IMR-90 (cell line): ENCODE measurements around the gene FAM53B. TPM values are rescaled to one million over a fixed set of nuclear protein-coding genes. Genes with fewer than 3 reads are reported as not detected.

Experiments used
- ATAC-seq: fragments of 200-7000 bp; cut with Tn5 transposase; 2 replicates; pipeline ENCODE4 v1.9.1; 2020; ENCODE audit warnings: low read depth, mild to moderate bottlenecking, moderate library complexity
- BruUV-seq: library from RNA; stranded (reverse); fragments of 400-500 nt; replicated peaks from 2 replicates; lab custom pipeline; 2021; lab: Mats Ljungman, UMichigan
- CTCF ChIA-PET: fragments of 300-600 bp; formaldehyde crosslinking; extraction: SDS; loops from one replicate; lab custom pipeline; 2021; ENCODE audit warnings: antibody characterized with exemption; lab: Yijun Ruan, JAX
- POLR2A ChIA-PET: fragments of 300-600 bp; sonication (Branson Sonifier 250); formaldehyde crosslinking; loops from one replicate; lab custom pipeline; 2022; ENCODE audit warnings: antibody characterized with exemption; ENCODE audit not compliant: unreplicated experiment; lab: Charles Lee
- DNase-seq: peaks from one replicate; pipeline ENCODE4 v3.0.0; 2013
- H2AFZ ChIP-seq: replicated peaks from 2 replicates; pipeline ENCODE3; 2013; ENCODE audit warnings: low read length, mild to moderate bottlenecking; ENCODE audit not compliant: poor library complexity
- H2AK5ac ChIP-seq: 2 replicates; pipeline ENCODE4 v1.6.1; 2013; ENCODE audit warnings: low read depth, low read length, inconsistent platforms
- H2AK9ac ChIP-seq: replicated peaks from 2 replicates; pipeline ENCODE3; 2013; ENCODE audit warnings: mild to moderate bottlenecking, low read depth, low read length, moderate library complexity; ENCODE audit not compliant: poor library complexity
- H2BK120ac ChIP-seq: 2 replicates; pipeline ENCODE4 v1.6.1; 2013; ENCODE audit warnings: low read depth, low read length, inconsistent platforms
- H2BK15ac ChIP-seq: 3 replicates; pipeline ENCODE4 v1.6.1; 2013; ENCODE audit warnings: low read depth, low read length, inconsistent platforms
- H2BK20ac ChIP-seq: 2 replicates; pipeline ENCODE4 v1.6.1; 2013; ENCODE audit warnings: low read depth, mild to moderate bottlenecking, inconsistent platforms, low read length, moderate library complexity
- H2BK5ac ChIP-seq: 2 replicates; pipeline ENCODE4 v1.6.1; 2013; ENCODE audit warnings: mild to moderate bottlenecking, low read depth, low read length, inconsistent platforms; ENCODE audit not compliant: poor library complexity, severe bottlenecking
- H3K14ac ChIP-seq: replicated peaks from 2 replicates; pipeline ENCODE4 v1.6.1; 2013; ENCODE audit warnings: low read depth, low read length, inconsistent platforms
- H3K18ac ChIP-seq: 2 replicates; pipeline ENCODE4 v1.6.1; 2013; ENCODE audit warnings: low read depth, low read length, control low read depth
- H3K23ac ChIP-seq: 2 replicates; pipeline ENCODE4 v1.6.1; 2013; ENCODE audit warnings: low read depth, low read length, inconsistent platforms
- H3K27ac ChIP-seq: 2 replicates; pipeline ENCODE4 v1.5.1; 2013; ENCODE audit warnings: mild to moderate bottlenecking, control low read depth, low read length; ENCODE audit not compliant: insufficient read depth
- H3K27me3 ChIP-seq: 2 replicates; pipeline ENCODE4 v1.6.1; 2013; ENCODE audit warnings: low read length; ENCODE audit not compliant: control insufficient read depth, insufficient read depth
- H3K36me3 ChIP-seq: 2 replicates; pipeline ENCODE4 v1.6.1; 2013; ENCODE audit warnings: low read length, mixed read lengths; ENCODE audit not compliant: control insufficient read depth, insufficient read depth
- H3K4ac ChIP-seq: 2 replicates; pipeline ENCODE4 v1.6.1; 2013; ENCODE audit warnings: low read depth, low read length, inconsistent platforms
- H3K4me1 ChIP-seq: 2 replicates; pipeline ENCODE4 v1.6.1; 2013; ENCODE audit warnings: low read length, mixed read lengths; ENCODE audit not compliant: control insufficient read depth, insufficient read depth
- H3K4me2 ChIP-seq: 2 replicates; pipeline ENCODE4 v1.6.1; 2013; ENCODE audit warnings: low read depth, mild to moderate bottlenecking, control low read depth, low read length, moderate library complexity
- H3K4me3 ChIP-seq: 2 replicates; pipeline ENCODE4 v1.5.1; 2013; ENCODE audit warnings: low read depth, mild to moderate bottlenecking, control low read depth, low read length, moderate library complexity; ENCODE audit not compliant: insufficient read depth
- H3K56ac ChIP-seq: 2 replicates; pipeline ENCODE4 v1.6.1; 2013; ENCODE audit warnings: low read length, inconsistent platforms; ENCODE audit not compliant: insufficient read depth; ENCODE audit errors: extremely low read depth
- H3K79me1 ChIP-seq, 2 experiments: 2 replicates each; pipeline ENCODE4 v1.6.1; 2013; ENCODE audit warnings: low read length in 2 of 2, inconsistent platforms in 1 of 2, low read depth in 1 of 2
- H3K9ac ChIP-seq: 2 replicates; pipeline ENCODE4 v1.6.1; 2013; ENCODE audit warnings: low read depth, low read length, control low read depth
- H3K9me1 ChIP-seq: 2 replicates; pipeline ENCODE4 v1.6.1; 2013; ENCODE audit warnings: low read length, inconsistent platforms; ENCODE audit not compliant: insufficient read depth
- H3K9me3 ChIP-seq: 2 replicates; pipeline ENCODE4 v1.6.1; 2013; ENCODE audit warnings: low read length; ENCODE audit not compliant: control insufficient read depth, insufficient read depth
- H4K20me1 ChIP-seq: 2 replicates; pipeline ENCODE4 v1.6.1; 2013; ENCODE audit warnings: low read length, inconsistent platforms; ENCODE audit not compliant: insufficient read depth
- H4K5ac ChIP-seq: 2 replicates; pipeline ENCODE4 v1.6.1; 2013; ENCODE audit warnings: mild to moderate bottlenecking, low read depth, low read length, control low read depth
- H4K8ac ChIP-seq, 2 experiments: 2 replicates each; pipeline ENCODE4 v1.6.1; 2013; ENCODE audit warnings: low read depth in 2 of 2, low read length in 2 of 2, control low read depth in 1 of 2, inconsistent platforms in 1 of 2
- H4K91ac ChIP-seq: 2 replicates; pipeline ENCODE4 v1.6.1; 2013; ENCODE audit warnings: low read depth, low read length, inconsistent platforms; ENCODE audit not compliant: insufficient read depth
- BHLHE40 ChIP-seq: fragments of 150-350 bp; IDR thresholded peaks from 2 replicates; pipeline ENCODE4 v1.6.1; 2016; ENCODE audit warnings: mild to moderate bottlenecking, low read depth, low read length
- CEBPB ChIP-seq: IDR thresholded peaks from 2 replicates; pipeline ENCODE4 v1.6.1; 2012; ENCODE audit warnings: low read depth, low read length, improper control_type of control experiment
- CHD1 ChIP-seq: IDR thresholded peaks from 2 replicates; pipeline ENCODE4 v1.6.1; 2012; ENCODE audit warnings: low read depth, low read length, improper control_type of control experiment
- ELK1 ChIP-seq: fragments of 150-350 bp; IDR thresholded peaks from 2 replicates; pipeline ENCODE4 v1.6.1; 2016; ENCODE audit warnings: low read depth, mild to moderate bottlenecking, low read length, moderate library complexity, borderline replicate concordance
- FOS ChIP-seq: fragments of 150-350 bp; IDR thresholded peaks from 2 replicates; pipeline ENCODE4 v1.6.1; 2016; ENCODE audit warnings: low read depth, low read length
- MAFK ChIP-seq: IDR thresholded peaks from 2 replicates; pipeline ENCODE4 v1.6.1; 2012; ENCODE audit warnings: low read depth, low read length, improper control_type of control experiment
- MAZ ChIP-seq: IDR thresholded peaks from 2 replicates; pipeline ENCODE4 v1.6.1; 2012; ENCODE audit warnings: low read depth, mild to moderate bottlenecking, low read length, improper control_type of control experiment, moderate library complexity, borderline replicate concordance
- MXI1 ChIP-seq: IDR thresholded peaks from 2 replicates; pipeline ENCODE4 v1.6.1; 2012; ENCODE audit warnings: low read depth, mild to moderate bottlenecking, low read length, moderate library complexity, borderline replicate concordance
- NFE2L2 ChIP-seq: fragments of 150-350 bp; IDR thresholded peaks from 2 replicates; pipeline ENCODE4 v1.6.1; 2016; ENCODE audit warnings: low read depth, mild to moderate bottlenecking, low read length
- POLR2A ChIP-seq: IDR thresholded peaks from 2 replicates; pipeline ENCODE4 v1.6.1; 2012; ENCODE audit warnings: mild to moderate bottlenecking, low read depth, low read length
- RCOR1 ChIP-seq: IDR thresholded peaks from 2 replicates; pipeline ENCODE4 v1.6.1; 2012; ENCODE audit warnings: mild to moderate bottlenecking, low read length, improper control_type of control experiment; ENCODE audit not compliant: insufficient replicate concordance
- RFX5 ChIP-seq: IDR thresholded peaks from 2 replicates; pipeline ENCODE4 v1.8.0; 2012; ENCODE audit warnings: low read depth, mild to moderate bottlenecking, low read length, moderate library complexity
- SMC3 ChIP-seq: fragments of 150-350 bp; IDR thresholded peaks from 2 replicates; pipeline ENCODE4 v1.6.1; 2016; ENCODE audit warnings: low read depth, mild to moderate bottlenecking, antibody characterized with exemption, low read length, moderate library complexity
- USF2 ChIP-seq: fragments of 150-350 bp; IDR thresholded peaks from 2 replicates; pipeline ENCODE4 v1.6.1; 2017; ENCODE audit warnings: mild to moderate bottlenecking, antibody characterized with exemption, low read length, low read depth
- WGBS, 2 experiments: methylation state at CpG; one replicate each; pipeline versions ENCODE4 v1.1.5 to v1.1.7; 2013; ENCODE audit warnings: missing lambda C conversion rate in 2 of 2; ENCODE audit not compliant: insufficient read length in 1 of 2; ENCODE audit errors: extremely low coverage in 2 of 2; 5-methylcytosine and 5-hydroxymethylcytosine counted together
- dilution Hi-C: fragments of 300-500 bp; cut with HindIII; formaldehyde crosslinking; loops from one replicate; pipeline ENCODE4 v1.14.3; 2018; ENCODE audit warnings: low sequenced_read_pairs; ENCODE audit not compliant: unreplicated experiment
- in situ Hi-C: fragments of 300-500 bp; cut with MboI; formaldehyde crosslinking; loops from 3 replicates; pipeline ENCODE4 v1.14.3; 2019; ENCODE audit warnings: low sequenced_read_pairs, inconsistent platforms, mixed read lengths
- intact Hi-C: fragments of 100-400 bp; cut with micrococcal nuclease; formaldehyde crosslinking; loops from 2 replicates; pipeline ENCODE4 v1.10.0; 2022
- polyA plus RNA-seq, 3 experiments: library from polyadenylated mRNA; depleted of rRNA; stranded (reverse); fragments of >200 nt; gene quantifications; 2 replicates each; pipeline ENCODE4 v1.2.3, GENCODE V29; 2012; ENCODE audit warnings: low replicate concordance in 1 of 3
- total RNA-seq: library from RNA; depleted of rRNA; stranded (reverse); fragments of >200 nt; gene quantifications from 2 replicates; pipeline ENCODE4 v1.2.3, GENCODE V29; 2012
- TF ChIP-seq, protein P1 (sequence below): conservative IDR thresholded peaks from 2 replicates; pipeline ENCODE4 v1.5.1; 2012; ENCODE audit warnings: mild to moderate bottlenecking, low read depth, low read length, improper control_type of control experiment

FAM53B gene
- total and polyA plus RNA-seq, 2 of the 4 experiments (the other 2 are of a cell fraction), result 3.8 to 5.7 TPM

- H4K8ac ChIP-seq, result no peak overlapping the region
- H3K56ac ChIP-seq, result no peak overlapping the region
- H4K20me1 ChIP-seq, result no peaks in the 10 kb centered on the region; the same call in 1 of the 2 replicates
- H3K23ac ChIP-seq, result no peak overlapping the region
- no peaks in the 10 kb centered on the region for H3K4me1 ChIP-seq
- no peak for DNase-seq
- H2BK120ac ChIP-seq, result no peak overlapping the region
- no peak overlapping the region for H2AK5ac ChIP-seq
- dilution Hi-C loops (no loop called here), in situ Hi-C loops (no loop called here), intact Hi-C loops (no loop called here)
- H3K79me1 ChIP-seq, result peaks cover 0 to 4% of the 10 kb centered on the region in 2 experiments; a peak in 1 of 4 replicates
- H4K91ac ChIP-seq, result no peak overlapping the region
- ChIA-PET POLR2A (no interaction called here), CTCF (no interaction called here)
- BruUV-seq, result no TSS peak
- H3K9me1 ChIP-seq, result peaks cover 12% of the 10 kb centered on the region; the same call in 1 of the 2 replicates
- H3K4me2 ChIP-seq, result no peak overlapping the region
- no peak overlapping the region for H4K5ac ChIP-seq
- no peak overlapping the region for H3K9ac ChIP-seq
- no peak overlapping the region for H3K18ac ChIP-seq
- no peak overlapping the region for H3K14ac ChIP-seq
- H2BK20ac ChIP-seq, result no peak overlapping the region
- H2AFZ ChIP-seq, result no peak overlapping the region
- no peak overlapping the region for H3K27ac ChIP-seq
- no peak overlapping the region for H2AK9ac ChIP-seq
- ATAC-seq, result no peak
- H3K4me3 ChIP-seq, result no peak overlapping the region
- no peak overlapping the region for H2BK5ac ChIP-seq
- no peaks in the 10 kb centered on the region for H3K27me3 ChIP-seq
- no peaks in the 10 kb centered on the region for H3K9me3 ChIP-seq
- WGBS, 2 experiments, result 80% methylated on average over 1 of the region's 11 CpGs; no CpG with 5 or more reads in 1 of the 2 experiments
- H2BK15ac ChIP-seq, result no peak overlapping the region
- H3K36me3 ChIP-seq, result peaks cover 17% of the 10 kb centered on the region
- H3K4ac ChIP-seq, result no peak overlapping the region
- TF ChIP-seq SMC3, result no peak
- TF ChIP-seq RFX5, result no peak
- no peak for TF ChIP-seq FOS
- TF ChIP-seq CHD1, result no peak
- TF ChIP-seq CEBPB, result no peak
- TF ChIP-seq ELK1, result no peak
- no peak for TF ChIP-seq NFE2L2
- no peak for TF ChIP-seq MAFK
- no peak for TF ChIP-seq USF2
- no peak for TF ChIP-seq BHLHE40
- TF ChIP-seq RCOR1, result no peak
- TF ChIP-seq MAZ, result no peak
- TF ChIP-seq, protein P1, sequence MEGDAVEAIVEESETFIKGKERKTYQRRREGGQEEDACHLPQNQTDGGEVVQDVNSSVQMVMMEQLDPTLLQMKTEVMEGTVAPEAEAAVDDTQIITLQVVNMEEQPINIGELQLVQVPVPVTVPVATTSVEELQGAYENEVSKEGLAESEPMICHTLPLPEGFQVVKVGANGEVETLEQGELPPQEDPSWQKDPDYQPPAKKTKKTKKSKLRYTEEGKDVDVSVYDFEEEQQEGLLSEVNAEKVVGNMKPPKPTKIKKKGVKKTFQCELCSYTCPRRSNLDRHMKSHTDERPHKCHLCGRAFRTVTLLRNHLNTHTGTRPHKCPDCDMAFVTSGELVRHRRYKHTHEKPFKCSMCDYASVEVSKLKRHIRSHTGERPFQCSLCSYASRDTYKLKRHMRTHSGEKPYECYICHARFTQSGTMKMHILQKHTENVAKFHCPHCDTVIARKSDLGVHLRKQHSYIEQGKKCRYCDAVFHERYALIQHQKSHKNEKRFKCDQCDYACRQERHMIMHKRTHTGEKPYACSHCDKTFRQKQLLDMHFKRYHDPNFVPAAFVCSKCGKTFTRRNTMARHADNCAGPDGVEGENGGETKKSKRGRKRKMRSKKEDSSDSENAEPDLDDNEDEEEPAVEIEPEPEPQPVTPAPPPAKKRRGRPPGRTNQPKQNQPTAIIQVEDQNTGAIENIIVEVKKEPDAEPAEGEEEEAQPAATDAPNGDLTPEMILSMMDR, result no peak
- TF ChIP-seq MXI1, result no peak
- no peak for TF ChIP-seq POLR2A
These were observed 52.6 kb downstream of the FAM53B start for GRCh38 chr10:124691421-124692099.
